ENCODE data around the gene RGS8. TPM values are rescaled to one million over a fixed set of nuclear protein-coding genes. Genes with fewer than 3 reads are reported as not detected.

Gene RGS8
- total and polyA plus RNA-seq, 10 of the 15 experiments (the other 5 are each of a cell fraction or from before 2014, with no cell fraction given): 0.03 to 0.62 (median 0.33) TPM

GRCh38 chr1:182720463-182720862 lies 36.1 kb upstream of the RGS8 start:
- CTCF ChIA-PET: interaction anchor here (0.9 to 1.0 kb wide), 2 partner anchors 62 to 117 kb away, joined by 3 to 6 read pairs; no protein-coding TSS in a partner anchor
- Histone ChIP-seq H3K79me2 (ENCODE audit: control insufficient read depth, insufficient read depth, low read length) (no peaks in the 10 kb centered on the region), H2AFZ (ENCODE audit: control insufficient read depth, low read depth, low read length) (no peak overlapping the region), H4K20me1 (ENCODE audit: control insufficient read depth, insufficient read depth) (no peaks in the 10 kb centered on the region), H3K9ac (ENCODE audit: control insufficient read depth, insufficient read depth, low read length) (no peak overlapping the region), H3K36me3 (ENCODE audit: control insufficient read depth in 2 of 2, insufficient read depth in 2 of 2, low read length in 1 of 2) (no peaks in the 10 kb centered on the region), H3K27ac (ENCODE audit: control insufficient read depth, insufficient read depth) (no peak overlapping the region), H3K4me3 (no peak overlapping the region), H3K9me3 (replicated peaks; ENCODE audit: control insufficient read depth, insufficient read depth, low read length) (no peaks in the 10 kb centered on the region), H3K27me3 (replicated peaks in 1 of 2; ENCODE audit: control insufficient read depth in 2 of 2, insufficient read depth in 2 of 2, low read length in 1 of 2) (no peaks in the 10 kb centered on the region), H3K4me1 (ENCODE audit: control insufficient read depth, insufficient read depth, low read length) (peaks cover 3% of the 10 kb centered on the region), H3K4me2 (ENCODE audit: control insufficient read depth, insufficient read depth) (no peak overlapping the region)
- intact Hi-C loops (cut with micrococcal nuclease; ENCODE audit: unreplicated experiment): no loop called here
- POLR2A ChIA-PET: no interaction called here
- BruUV-seq (replicated peaks): no TSS peak
- SMC1A ChIA-PET (ENCODE audit: uncharacterized antibody, unreplicated experiment): interaction anchor here (1.3 kb wide), 1 partner anchor 61 kb away, joined by 6 read pairs; no protein-coding TSS in a partner anchor
- no peak for TF ChIP-seq BHLHE40 (IDR thresholded peaks at IDR 0.05; ENCODE audit: borderline replicate concordance in 1 of 2, low read depth in 2 of 2, low read length in 1 of 2)
- TF ChIP-seq, protein P1, sequence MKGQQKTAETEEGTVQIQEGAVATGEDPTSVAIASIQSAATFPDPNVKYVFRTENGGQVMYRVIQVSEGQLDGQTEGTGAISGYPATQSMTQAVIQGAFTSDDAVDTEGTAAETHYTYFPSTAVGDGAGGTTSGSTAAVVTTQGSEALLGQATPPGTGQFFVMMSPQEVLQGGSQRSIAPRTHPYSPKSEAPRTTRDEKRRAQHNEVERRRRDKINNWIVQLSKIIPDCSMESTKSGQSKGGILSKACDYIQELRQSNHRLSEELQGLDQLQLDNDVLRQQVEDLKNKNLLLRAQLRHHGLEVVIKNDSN (IDR thresholded peaks at IDR 0.05; ENCODE audit: borderline replicate concordance, extremely low read length, insufficient read depth, low read depth, low read length): no peak
- TF ChIP-seq PML (IDR thresholded peaks at IDR 0.05; ENCODE audit: low read length): no peak
- no peak for TF ChIP-seq GATAD2B (conservative IDR thresholded peaks at IDR 0.05; ENCODE audit: low read depth)
- no peak for TF ChIP-seq PBX3 (IDR thresholded peaks at IDR 0.05; ENCODE audit: insufficient replicate concordance, low read depth, low read length)
- no peak for TF ChIP-seq NFYA (IDR thresholded peaks at IDR 0.05; ENCODE audit: borderline replicate concordance, low read depth, low read length)
- no peak for TF ChIP-seq NR2C1 (IDR thresholded peaks at IDR 0.05)
- TF ChIP-seq SIN3A (IDR thresholded peaks at IDR 0.05; ENCODE audit: low read depth, low read length): no peak
- TF ChIP-seq MXI1 (IDR thresholded peaks at IDR 0.05; ENCODE audit: low read depth, low read length): no peak
- TF ChIP-seq SP1 (IDR thresholded peaks at IDR 0.05; ENCODE audit: low read depth, low read length): no peak
- TF ChIP-seq HDAC2 (IDR thresholded peaks at IDR 0.05): no peak
- no peak for TF ChIP-seq SUZ12 (IDR thresholded peaks at IDR 0.05; ENCODE audit: unreplicated experiment)
- no peak for TF ChIP-seq ZBED1 (IDR thresholded peaks at IDR 0.05; ENCODE audit: borderline replicate concordance)
- TF ChIP-seq MTA2 (IDR thresholded peaks at IDR 0.05; ENCODE audit: low read depth): no peak
- 63% methylated on average over 2 of the region's 2 CpGs for WGBS (ENCODE audit: insufficient coverage, insufficient replicate concordance, low lambda C conversion rate, missing lambda C conversion rate)
- ATAC-seq (no peak), DNase-seq (ENCODE audit: low read depth, low spot score) (no peak), FAIRE-seq (no peak)
- in situ Hi-C loops (cut with MboI): no loop called here
- RAD21 ChIA-PET (ENCODE audit: unreplicated experiment): interaction anchor here (1.2 kb wide), 1 partner anchor 37 kb away, joined by 3 read pairs; no protein-coding TSS in a partner anchor

Data from GM12878 (cell line).